Mucosa of stomach (tissue), 1 donor: ENCODE data around the gene AIMP1.

Source experiments
- H3K27me3 ChIP-seq: one replicate; pipeline ENCODE4 v1.7.0; 2013; ENCODE audit warnings: mild to moderate bottlenecking, low read length; ENCODE audit not compliant: control insufficient read depth, insufficient read depth
- H3K36me3 ChIP-seq: one replicate; pipeline ENCODE4 v1.7.0; 2013; ENCODE audit warnings: low read length; ENCODE audit not compliant: control insufficient read depth, insufficient read depth
- H3K4me1 ChIP-seq: one replicate; pipeline ENCODE4 v1.7.0; 2013; ENCODE audit warnings: mild to moderate bottlenecking, low read length; ENCODE audit not compliant: control insufficient read depth, insufficient read depth
- H3K4me3 ChIP-seq: one replicate; pipeline ENCODE4 v1.7.0; 2013; ENCODE audit warnings: low read length
- H3K9ac ChIP-seq: one replicate; pipeline ENCODE4 v1.7.0; 2013; ENCODE audit warnings: mild to moderate bottlenecking, low read length, moderate library complexity
- H3K9me3 ChIP-seq: one replicate; pipeline ENCODE4 v1.7.0; 2013; ENCODE audit warnings: mild to moderate bottlenecking, low read length, moderate library complexity; ENCODE audit not compliant: control insufficient read depth
- donor health status: Pancreatic carcinoma.

The AIMP1 gene

DNA sequence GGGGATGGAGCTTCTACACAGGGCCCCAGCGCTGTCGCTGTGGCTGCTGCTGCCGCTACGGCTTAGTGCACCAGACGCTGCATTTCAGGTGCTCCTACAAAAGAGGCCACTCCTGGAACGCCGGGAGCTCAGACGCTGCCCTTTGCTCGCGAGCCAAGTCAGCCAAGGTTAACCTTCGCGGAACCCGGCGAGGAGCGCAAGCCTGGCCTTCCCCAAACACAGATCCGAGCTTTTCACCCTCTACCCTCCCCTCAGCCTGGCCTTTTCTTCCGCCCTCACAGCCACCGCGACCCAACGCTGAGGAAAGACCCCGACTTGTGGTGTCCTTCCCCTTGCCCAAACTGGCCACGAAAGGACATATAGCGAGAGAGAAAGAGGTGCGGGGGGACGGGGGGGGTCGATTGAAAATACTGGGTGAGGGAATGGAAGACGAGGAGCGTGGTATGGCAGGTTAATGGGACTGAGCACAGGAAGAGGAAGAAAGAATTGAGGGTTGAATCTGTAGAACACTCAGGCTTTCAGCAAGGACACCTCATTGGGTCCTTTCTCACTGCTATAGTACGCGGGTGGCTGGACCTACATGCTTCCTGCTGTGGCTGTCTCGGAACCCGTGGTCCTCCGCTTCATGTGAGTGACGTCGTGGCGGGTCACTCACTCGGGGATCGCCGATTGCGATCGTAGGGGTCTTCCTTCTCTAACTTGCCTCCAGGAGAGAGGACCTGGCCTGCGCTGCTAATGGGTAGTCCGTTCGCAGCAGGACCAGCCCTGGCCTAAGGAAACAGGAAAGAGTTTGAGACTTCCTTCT is at the start of gene AIMP1, which contains the start of gene TBCK:
AIMP1 (plus strand) TSS at position 583 of the 805 bp plus-strand sequence. CDS start 8,460 bp downstream, outside the sequence.
TBCK (minus strand) TSS at position 242 of the 805 bp plus-strand sequence. CDS start 7,249 bp downstream, outside the sequence.
- H3K9me3 ChIP-seq, result no peaks in the 10 kb centered on the region
- H3K9ac ChIP-seq, result peak within 1 kb of the TSS; percentile 90
- H3K27me3 ChIP-seq, result no peaks in the 10 kb centered on the region
- peak within 1 kb of the TSS; percentile 95 for H3K4me3 ChIP-seq
- H3K4me1 ChIP-seq, result peaks cover 10% of the 10 kb centered on the region
- no peaks in the 10 kb centered on the region for H3K36me3 ChIP-seq

DNA sequence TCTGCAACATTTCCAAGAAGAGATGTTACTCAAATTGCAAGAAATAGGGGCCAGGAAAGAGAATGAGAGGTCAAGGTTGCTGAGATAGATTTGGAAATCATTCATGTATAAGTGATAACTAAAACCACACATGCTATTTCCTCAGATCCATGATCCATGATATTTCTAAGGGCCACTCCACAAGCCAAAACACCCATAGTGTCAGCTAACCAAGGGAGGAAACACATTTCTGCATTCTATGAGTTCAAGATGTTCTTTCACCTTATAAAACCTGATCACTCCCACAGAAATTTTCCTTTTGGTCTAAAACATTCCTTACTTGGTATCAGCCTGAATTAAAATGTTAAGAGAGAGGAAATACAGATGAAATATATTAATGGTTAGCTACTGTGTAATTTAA is 47.6 kb upstream of the AIMP1 start:
- no peak overlapping the region for H3K9ac ChIP-seq
- H3K4me3 ChIP-seq, result no peak overlapping the region
- peaks cover 4% of the 10 kb centered on the region for H3K4me1 ChIP-seq
- H3K27me3 ChIP-seq, result no peaks in the 10 kb centered on the region
- no peaks in the 10 kb centered on the region for H3K9me3 ChIP-seq
- H3K36me3 ChIP-seq, result no peaks in the 10 kb centered on the region

DNA sequence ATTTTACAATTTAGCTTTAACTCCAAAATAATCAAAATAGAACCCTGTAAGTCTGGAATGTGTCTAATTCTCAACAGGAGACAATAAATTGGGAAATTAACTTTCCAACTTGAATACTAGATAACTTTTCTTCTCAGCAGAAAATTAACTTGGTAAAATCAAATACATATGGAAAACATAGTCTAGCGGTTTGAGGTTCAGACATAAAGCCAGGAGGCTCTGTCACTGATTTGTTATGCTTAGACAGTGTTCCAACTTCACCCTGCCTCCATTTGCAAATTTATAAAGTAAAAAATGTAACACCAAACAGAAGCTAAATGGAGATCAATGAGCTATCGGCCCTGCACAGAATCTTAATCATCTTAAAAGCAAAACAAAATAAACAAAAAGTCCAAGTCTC is 46.6 kb upstream of the AIMP1 start:
- H3K4me3 ChIP-seq, result no peak overlapping the region
- H3K4me1 ChIP-seq, result no peaks in the 10 kb centered on the region
- H3K9me3 ChIP-seq, result no peaks in the 10 kb centered on the region
- H3K27me3 ChIP-seq, result no peaks in the 10 kb centered on the region
- H3K9ac ChIP-seq, result no peak overlapping the region
- no peaks in the 10 kb centered on the region for H3K36me3 ChIP-seq

DNA sequence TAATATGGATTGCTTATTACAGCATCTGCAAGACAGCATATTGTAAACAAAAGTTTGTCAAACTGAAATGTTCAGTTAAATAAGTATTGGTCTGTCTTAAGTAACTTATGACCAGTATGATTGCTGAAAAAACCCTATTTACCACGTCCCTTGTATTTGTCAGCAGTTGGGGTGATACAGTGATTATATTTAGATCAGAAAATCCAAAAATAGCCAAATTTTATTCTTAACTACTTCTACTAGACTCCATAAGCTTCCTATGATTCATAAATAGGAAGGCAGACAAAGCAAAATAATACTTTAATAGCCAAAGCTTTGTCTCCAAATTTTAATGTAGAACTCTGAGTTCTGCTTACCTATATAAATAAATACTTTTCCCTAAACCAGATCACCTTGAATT is 45.6 kb upstream of the AIMP1 start:
- H3K9ac ChIP-seq, result no peak overlapping the region
- no peaks in the 10 kb centered on the region for H3K9me3 ChIP-seq
- no peak overlapping the region for H3K4me3 ChIP-seq
- H3K27me3 ChIP-seq, result no peaks in the 10 kb centered on the region
- H3K36me3 ChIP-seq, result no peaks in the 10 kb centered on the region
- no peaks in the 10 kb centered on the region for H3K4me1 ChIP-seq

DNA sequence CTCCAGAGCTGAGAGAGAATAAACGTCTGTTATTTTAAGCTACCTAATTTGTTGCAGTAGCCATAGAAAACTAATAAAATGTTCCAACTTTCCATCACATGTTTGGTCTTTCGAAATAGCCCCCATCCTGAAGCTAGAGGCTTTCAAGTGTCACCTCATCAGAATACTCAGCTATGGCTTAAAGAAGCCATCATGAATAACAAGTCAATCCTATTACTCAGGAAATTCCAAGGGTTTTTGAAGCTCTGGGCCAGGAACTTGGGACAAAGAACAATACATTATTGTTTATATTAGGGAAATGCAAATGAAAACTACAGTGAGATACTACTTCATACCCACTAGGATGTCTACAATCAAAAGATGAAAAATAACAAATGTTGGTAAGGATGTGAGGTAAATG is 42.5 kb upstream of the AIMP1 start:
- no peak overlapping the region for H3K4me3 ChIP-seq
- H3K36me3 ChIP-seq, result no peaks in the 10 kb centered on the region
- H3K9me3 ChIP-seq, result no peaks in the 10 kb centered on the region
- H3K27me3 ChIP-seq, result no peaks in the 10 kb centered on the region
- H3K9ac ChIP-seq, result no peak overlapping the region
- H3K4me1 ChIP-seq, result no peaks in the 10 kb centered on the region

DNA sequence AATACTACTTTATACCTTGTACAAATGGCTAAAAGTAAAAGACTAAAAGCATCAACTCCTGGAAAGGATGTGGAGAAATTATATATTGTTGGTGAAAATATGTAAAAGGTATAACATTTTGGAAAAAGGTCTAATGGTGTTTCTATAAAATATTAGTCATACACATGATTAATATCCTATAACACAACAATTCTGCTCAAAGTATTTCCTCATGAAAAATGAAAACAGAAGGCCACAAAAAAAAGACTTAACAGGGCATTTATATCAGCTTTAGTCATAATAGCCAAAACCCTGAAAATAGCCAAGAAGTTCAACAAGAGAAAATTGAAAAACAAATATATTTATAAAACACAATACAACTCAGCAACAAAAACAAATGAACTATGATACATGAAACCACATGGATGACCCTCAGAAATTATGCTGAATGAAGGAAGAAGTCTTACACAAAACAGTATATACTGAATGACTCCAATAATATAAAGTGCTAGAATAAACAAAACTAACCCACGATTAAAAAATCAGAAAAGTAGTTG is 39.1 kb upstream of the AIMP1 start:
- no peaks in the 10 kb centered on the region for H3K4me1 ChIP-seq

DNA sequence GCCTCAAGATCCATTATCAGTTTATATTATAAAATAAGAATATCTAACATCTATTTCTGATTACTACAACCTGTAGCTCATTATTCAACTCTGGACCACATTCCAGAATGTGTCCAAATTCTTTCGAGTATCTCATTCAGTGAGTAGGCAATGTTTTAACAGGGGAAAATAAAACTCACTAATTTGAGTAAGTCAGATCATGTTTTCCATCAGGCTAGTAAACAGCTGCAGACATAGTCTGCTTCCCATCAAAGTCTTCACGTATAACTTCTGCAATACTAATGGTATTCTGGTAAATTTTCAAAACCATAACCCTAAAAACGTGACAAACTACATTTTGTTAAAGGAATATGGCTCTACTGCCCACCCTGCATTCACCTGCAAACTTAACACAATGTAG is 32.1 kb upstream of the AIMP1 start:
- H3K27me3 ChIP-seq, result no peaks in the 10 kb centered on the region
- no peaks in the 10 kb centered on the region for H3K9me3 ChIP-seq
- no peak overlapping the region for H3K4me3 ChIP-seq
- no peak overlapping the region for H3K9ac ChIP-seq
- H3K36me3 ChIP-seq, result no peaks in the 10 kb centered on the region
- H3K4me1 ChIP-seq, result no peaks in the 10 kb centered on the region

More for the DNA sequence above, 39.1 kb upstream of the AIMP1 start:
- Histone ChIP-seq H3K27me3 (no peaks in the 10 kb centered on the region), H3K9ac (no peak overlapping the region), H3K4me3 (no peak overlapping the region), H3K36me3 (no peaks in the 10 kb centered on the region), H3K9me3 (no peaks in the 10 kb centered on the region)

DNA sequence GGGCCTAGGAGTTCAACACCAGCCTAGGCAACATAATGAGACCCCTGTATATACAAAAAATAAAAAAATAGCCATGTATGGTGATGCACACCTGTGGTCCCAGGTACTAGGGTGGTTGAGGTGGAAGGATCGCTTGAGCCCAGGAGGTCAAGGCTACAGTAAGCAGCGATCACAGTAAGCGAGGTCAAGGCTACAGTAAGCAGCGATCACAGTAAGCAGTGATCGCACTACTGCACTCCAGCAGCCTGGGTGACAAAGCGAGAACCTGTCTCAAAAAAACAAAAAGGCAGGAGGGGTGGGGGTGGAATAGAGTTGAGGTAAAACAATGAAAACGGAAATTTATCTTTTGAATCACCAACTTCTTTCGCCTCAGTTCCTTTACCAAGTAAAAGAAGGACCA is 29.7 kb upstream of the AIMP1 start:
- Histone ChIP-seq H3K27me3 (no peaks in the 10 kb centered on the region), H3K36me3 (peaks cover 11% of the 10 kb centered on the region), H3K4me1 (no peaks in the 10 kb centered on the region), H3K4me3 (no peak overlapping the region), H3K9ac (no peak overlapping the region), H3K9me3 (no peaks in the 10 kb centered on the region)

DNA sequence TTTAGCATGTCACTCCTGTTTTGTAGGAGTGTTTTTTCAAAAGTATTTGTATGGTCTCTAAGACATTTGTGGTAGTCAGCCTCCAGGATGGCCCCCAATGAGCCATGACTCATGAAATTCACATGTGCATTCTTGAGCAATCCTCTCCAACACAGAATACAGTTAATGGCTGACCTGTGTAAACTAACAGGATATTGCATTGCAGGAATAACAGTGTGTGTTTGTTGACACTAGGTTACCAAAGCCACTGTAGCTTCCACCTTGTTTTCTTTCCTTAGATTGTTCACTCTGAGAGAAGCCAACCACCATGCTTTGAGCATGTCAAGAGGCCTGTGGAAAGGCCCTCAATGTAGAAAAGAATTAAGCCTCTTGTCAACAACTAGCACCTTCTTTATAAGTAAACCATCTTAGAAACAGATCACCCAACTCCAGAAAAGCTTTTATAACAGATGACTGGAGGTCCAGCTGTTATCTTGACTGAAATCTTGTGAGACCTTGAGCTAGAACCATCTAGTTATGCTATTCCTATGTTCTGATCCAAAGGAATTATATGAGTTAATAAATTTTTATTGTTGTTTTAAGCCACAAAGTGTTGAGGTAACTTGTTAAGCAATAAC is 28.9 kb upstream of the AIMP1 start:
- H3K4me1 ChIP-seq, result no peaks in the 10 kb centered on the region
- H3K9ac ChIP-seq, result no peak overlapping the region
- H3K9me3 ChIP-seq, result no peaks in the 10 kb centered on the region
- H3K36me3 ChIP-seq, result peaks cover 13% of the 10 kb centered on the region
- no peak overlapping the region for H3K4me3 ChIP-seq
- no peaks in the 10 kb centered on the region for H3K27me3 ChIP-seq

DNA sequence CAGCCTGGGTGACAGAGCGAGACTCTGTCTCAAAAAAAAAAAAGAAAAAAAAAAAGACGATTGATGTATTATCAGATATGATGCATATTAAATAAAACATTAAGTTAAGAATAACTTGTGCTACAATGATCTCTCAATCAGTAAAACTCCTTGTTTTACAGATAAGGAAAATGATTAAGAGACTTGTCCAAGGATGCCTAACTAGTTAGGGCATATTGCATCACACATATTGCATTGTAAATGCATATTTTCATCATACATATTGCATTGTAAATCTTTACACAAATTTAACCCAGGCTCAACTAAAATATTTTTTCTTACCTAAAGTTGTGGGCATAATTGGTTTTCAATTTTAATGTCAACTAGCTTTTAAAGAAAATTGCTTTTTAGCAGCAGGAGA is 26.6 kb upstream of the AIMP1 start:
- Histone ChIP-seq H3K36me3 (peaks cover 13% of the 10 kb centered on the region), H3K4me1 (no peaks in the 10 kb centered on the region), H3K9ac (no peak overlapping the region), H3K27me3 (no peaks in the 10 kb centered on the region), H3K4me3 (no peak overlapping the region), H3K9me3 (no peaks in the 10 kb centered on the region)

DNA sequence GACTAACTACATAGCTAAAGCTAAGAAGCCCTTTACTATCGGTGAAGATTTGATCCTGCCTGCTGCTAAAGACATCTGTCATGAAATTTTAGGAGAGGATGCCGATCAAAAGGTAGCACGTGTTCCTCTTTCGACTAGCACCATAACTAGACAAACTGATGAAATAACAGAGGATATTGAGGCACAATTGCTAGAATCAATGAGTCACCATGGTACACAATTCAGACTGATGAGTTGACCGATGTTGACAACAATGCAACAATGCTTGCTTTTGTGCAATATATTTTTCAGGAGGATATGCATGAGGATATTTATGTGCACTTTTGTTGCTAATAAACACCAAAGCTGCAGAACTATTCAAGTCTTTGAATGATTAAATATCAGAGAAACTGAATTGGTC is 24.7 kb upstream of the AIMP1 start:
- Histone ChIP-seq H3K27me3 (no peaks in the 10 kb centered on the region), H3K9ac (no peak overlapping the region), H3K4me3 (no peak overlapping the region), H3K36me3 (peaks cover 13% of the 10 kb centered on the region), H3K4me1 (no peaks in the 10 kb centered on the region), H3K9me3 (no peaks in the 10 kb centered on the region)

DNA sequence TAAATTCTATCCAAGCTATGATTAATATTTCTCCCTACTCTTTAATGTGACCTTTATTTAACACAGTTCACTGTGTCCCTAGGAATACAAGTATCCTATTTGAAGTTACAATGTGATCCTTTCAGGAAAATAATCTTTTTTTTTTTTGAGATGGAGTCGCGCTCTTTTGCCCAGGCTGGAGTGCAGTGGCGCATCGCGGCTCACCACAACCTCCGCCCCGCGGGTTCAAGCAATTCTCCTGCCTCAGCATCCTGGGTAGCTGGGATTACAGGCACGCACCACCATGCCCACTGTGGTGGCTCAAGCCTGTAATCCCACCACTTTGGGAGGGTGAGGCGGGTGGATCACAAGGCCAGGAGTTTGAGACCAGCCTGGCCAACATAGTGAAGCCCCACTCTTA is 22.3 kb upstream of the AIMP1 start:
- Histone ChIP-seq H3K4me3 (no peak overlapping the region), H3K4me1 (no peaks in the 10 kb centered on the region), H3K27me3 (no peaks in the 10 kb centered on the region), H3K9me3 (no peaks in the 10 kb centered on the region), H3K9ac (no peak overlapping the region), H3K36me3 (peaks cover 13% of the 10 kb centered on the region)
